Memory B cell (primary cell): Measurements from ENCODE around the gene ARHGAP30.
A peak's percentile ranks its signal among the peaks of the same experiment; 100 is the strongest.
"Not testable (repeated sequence)": the region's sequence is repeated elsewhere in the genome, so short reads cannot be mapped to it uniquely, and the experiment has no call there.

Experiments used
- ATAC-seq: fragments of 150-1000 bp; cut with Tn5 transposase; 2 replicates; pipeline ENCODE4 v1.10.0; 2021; ENCODE audit warnings: low read depth, mild to moderate bottlenecking, moderate library complexity
- DNase-seq, 2 donors: peaks; one replicate each; pipeline ENCODE4 v3.0.0; 2022; ENCODE audit warnings: low spot score in 2 of 2
- H3K27ac Mint-ChIP-seq: one replicate; pipeline ENCODE4 v1.8.0; 2022; ENCODE audit warnings: mild to moderate bottlenecking, moderate library complexity, mixed read lengths
- H3K27me3 Mint-ChIP-seq: one replicate; pipeline ENCODE4 v1.8.0; 2022; ENCODE audit warnings: mixed read lengths
- H3K36me3 Mint-ChIP-seq: one replicate; pipeline ENCODE4 v1.8.0; 2022; ENCODE audit warnings: mild to moderate bottlenecking, mixed read lengths
- H3K4me1 Mint-ChIP-seq: one replicate; pipeline ENCODE4 v1.8.0; 2022; ENCODE audit warnings: mixed read lengths
- H3K4me3 Mint-ChIP-seq: one replicate; pipeline ENCODE4 v1.8.0; 2022; ENCODE audit warnings: mild to moderate bottlenecking, moderate library complexity, mixed read lengths
- H3K9me3 Mint-ChIP-seq: one replicate; pipeline ENCODE4 v1.8.0; 2022; ENCODE audit warnings: mixed read lengths

Gene ARHGAP30, protein sequence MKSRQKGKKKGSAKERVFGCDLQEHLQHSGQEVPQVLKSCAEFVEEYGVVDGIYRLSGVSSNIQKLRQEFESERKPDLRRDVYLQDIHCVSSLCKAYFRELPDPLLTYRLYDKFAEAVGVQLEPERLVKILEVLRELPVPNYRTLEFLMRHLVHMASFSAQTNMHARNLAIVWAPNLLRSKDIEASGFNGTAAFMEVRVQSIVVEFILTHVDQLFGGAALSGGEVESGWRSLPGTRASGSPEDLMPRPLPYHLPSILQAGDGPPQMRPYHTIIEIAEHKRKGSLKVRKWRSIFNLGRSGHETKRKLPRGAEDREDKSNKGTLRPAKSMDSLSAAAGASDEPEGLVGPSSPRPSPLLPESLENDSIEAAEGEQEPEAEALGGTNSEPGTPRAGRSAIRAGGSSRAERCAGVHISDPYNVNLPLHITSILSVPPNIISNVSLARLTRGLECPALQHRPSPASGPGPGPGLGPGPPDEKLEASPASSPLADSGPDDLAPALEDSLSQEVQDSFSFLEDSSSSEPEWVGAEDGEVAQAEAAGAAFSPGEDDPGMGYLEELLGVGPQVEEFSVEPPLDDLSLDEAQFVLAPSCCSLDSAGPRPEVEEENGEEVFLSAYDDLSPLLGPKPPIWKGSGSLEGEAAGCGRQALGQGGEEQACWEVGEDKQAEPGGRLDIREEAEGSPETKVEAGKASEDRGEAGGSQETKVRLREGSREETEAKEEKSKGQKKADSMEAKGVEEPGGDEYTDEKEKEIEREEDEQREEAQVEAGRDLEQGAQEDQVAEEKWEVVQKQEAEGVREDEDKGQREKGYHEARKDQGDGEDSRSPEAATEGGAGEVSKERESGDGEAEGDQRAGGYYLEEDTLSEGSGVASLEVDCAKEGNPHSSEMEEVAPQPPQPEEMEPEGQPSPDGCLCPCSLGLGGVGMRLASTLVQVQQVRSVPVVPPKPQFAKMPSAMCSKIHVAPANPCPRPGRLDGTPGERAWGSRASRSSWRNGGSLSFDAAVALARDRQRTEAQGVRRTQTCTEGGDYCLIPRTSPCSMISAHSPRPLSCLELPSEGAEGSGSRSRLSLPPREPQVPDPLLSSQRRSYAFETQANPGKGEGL

DNA sequence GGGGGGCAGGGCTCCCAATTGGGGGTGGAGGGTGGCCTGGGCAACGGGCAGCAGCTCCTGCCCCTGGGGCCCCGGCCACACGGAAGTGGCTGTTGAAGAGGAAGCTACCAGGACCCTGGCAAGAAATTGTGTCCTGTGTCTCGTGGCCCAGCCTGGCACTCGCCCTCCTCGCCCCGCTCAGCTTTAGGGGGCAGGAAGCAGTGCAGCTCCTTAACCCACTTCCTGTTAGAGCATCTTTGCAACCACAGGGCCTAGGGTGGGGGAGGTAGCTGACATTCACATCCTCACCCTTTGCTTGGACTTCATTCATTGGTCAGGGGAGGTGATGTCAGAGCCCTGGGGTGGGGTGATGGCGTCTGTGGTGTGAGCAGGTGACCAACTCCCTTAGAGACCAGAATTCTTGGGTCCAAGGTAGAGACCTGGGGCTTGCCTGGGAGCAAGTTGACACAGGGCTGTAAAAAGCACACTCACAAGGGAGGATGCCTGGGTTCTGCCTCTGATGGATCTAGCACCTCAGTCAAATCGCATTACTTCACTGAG, at the start of gene ARHGAP30:
ARHGAP30 (minus strand) TSS at position 161 of the 540 bp plus-strand sequence. CDS start 267 bp downstream, outside the sequence.
- Mint-ChIP-seq H3K27ac (peak within 1 kb of the TSS; percentile 95), H3K4me1 (peaks cover 43% of the 10 kb centered on the region), H3K27me3 (no peaks in the 10 kb centered on the region), H3K9me3 (no peaks in the 10 kb centered on the region), H3K36me3 (peaks cover 13% of the 10 kb centered on the region), H3K4me3 (peak within 1 kb of the TSS; percentile 98)
- peak; percentile 81 for ATAC-seq
- peak; percentile 67 to 80 for DNase-seq

GRCh38 chr1:161117759-161118581, 48.3 kb upstream of the ARHGAP30 start, which contains the start of the genes NIT1 and PFDN2:
NIT1 (plus strand) TSS chr1:161118105; CDS start chr1:161118177, 72 bp downstream.
PFDN2 (minus strand) TSS chr1:161118037; CDS start chr1:161118026, 11 bp downstream.
- peak within 1 kb of the TSS; percentile 87 for H3K27ac Mint-ChIP-seq
- ATAC-seq (peak; percentile 81), DNase-seq (peak; percentile 74 to 86)
- H3K36me3 Mint-ChIP-seq = peaks cover 11% of the 10 kb centered on the region
- peaks cover 49% of the 10 kb centered on the region for H3K4me1 Mint-ChIP-seq
- peak within 1 kb of the TSS; percentile 98 for H3K4me3 Mint-ChIP-seq
- no peaks in the 10 kb centered on the region for H3K9me3 Mint-ChIP-seq
- H3K27me3 Mint-ChIP-seq = no peaks in the 10 kb centered on the region

- H3K9me3 Mint-ChIP-seq, H3K36me3 Mint-ChIP-seq, ATAC-seq, DNase-seq, H3K27ac Mint-ChIP-seq, H3K27me3 Mint-ChIP-seq: not testable (repeated sequence)
- Mint-ChIP-seq H3K4me3 (peak overlapping the region; percentile 32), H3K4me1 (peaks cover 49% of the 10 kb centered on the region)
These were observed 46.3 kb upstream of the ARHGAP30 start for GRCh38 chr1:161115961-161116360.

- H3K36me3 Mint-ChIP-seq = peaks cover 7% of the 10 kb centered on the region
- no peaks in the 10 kb centered on the region for H3K27me3 Mint-ChIP-seq
- H3K4me1 Mint-ChIP-seq = peaks cover 47% of the 10 kb centered on the region
- no peak for ATAC-seq
- no peak overlapping the region for H3K4me3 Mint-ChIP-seq
- peak overlapping the region; percentile 59 for H3K27ac Mint-ChIP-seq
- H3K9me3 Mint-ChIP-seq = no peaks in the 10 kb centered on the region
- no peak for DNase-seq
These were observed 45.5 kb upstream of the ARHGAP30 start for GRCh38 chr1:161115132-161115711.

GRCh38 chr1:161114556-161114955, 44.9 kb upstream of the ARHGAP30 start:
- no peaks in the 10 kb centered on the region for H3K27me3 Mint-ChIP-seq

GRCh38 chr1:161113915-161114314, 44.2 kb upstream of the ARHGAP30 start:
- no peaks in the 10 kb centered on the region for H3K27me3 Mint-ChIP-seq
- peaks cover 7% of the 10 kb centered on the region for H3K36me3 Mint-ChIP-seq
- H3K4me1 Mint-ChIP-seq = peaks cover 40% of the 10 kb centered on the region
- no peak overlapping the region for H3K4me3 Mint-ChIP-seq
- no peak overlapping the region for H3K27ac Mint-ChIP-seq
- no peak for ATAC-seq
- H3K9me3 Mint-ChIP-seq = no peaks in the 10 kb centered on the region
- no peak for DNase-seq

More at GRCh38 chr1:161114556-161114955, 44.9 kb upstream of the ARHGAP30 start:
- Mint-ChIP-seq H3K9me3 (no peaks in the 10 kb centered on the region), H3K4me1 (peaks cover 43% of the 10 kb centered on the region), H3K36me3 (peaks cover 7% of the 10 kb centered on the region), H3K27ac (no peak overlapping the region), H3K4me3 (no peak overlapping the region)
- DNase-seq (no peak), ATAC-seq (no peak)

DNA sequence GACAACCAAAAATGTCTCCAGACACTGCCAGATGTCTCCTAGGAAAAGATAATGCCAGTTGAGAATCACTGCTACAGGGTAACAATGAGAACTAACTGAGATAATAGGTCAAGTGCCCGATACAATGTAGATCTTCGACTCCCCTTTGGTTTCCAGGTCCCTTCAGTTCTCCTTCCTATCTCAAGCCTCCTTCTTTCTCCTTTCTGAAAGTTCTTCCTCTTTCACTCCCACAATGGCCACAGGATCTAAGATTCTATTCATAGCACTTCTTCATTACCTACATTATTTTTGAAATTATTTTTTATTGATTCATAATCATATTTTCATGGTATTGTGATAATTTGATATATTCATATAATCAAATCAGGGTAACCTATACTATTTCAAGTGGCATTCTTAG, 41.8 kb upstream of the ARHGAP30 start:
- Mint-ChIP-seq H3K4me1 (peaks cover 35% of the 10 kb centered on the region), H3K27ac (no peak overlapping the region), H3K27me3 (no peaks in the 10 kb centered on the region), H3K4me3 (no peak overlapping the region), H3K9me3 (no peaks in the 10 kb centered on the region), H3K36me3 (peaks cover 9% of the 10 kb centered on the region)
- no peak for DNase-seq
- ATAC-seq = no peak

DNA sequence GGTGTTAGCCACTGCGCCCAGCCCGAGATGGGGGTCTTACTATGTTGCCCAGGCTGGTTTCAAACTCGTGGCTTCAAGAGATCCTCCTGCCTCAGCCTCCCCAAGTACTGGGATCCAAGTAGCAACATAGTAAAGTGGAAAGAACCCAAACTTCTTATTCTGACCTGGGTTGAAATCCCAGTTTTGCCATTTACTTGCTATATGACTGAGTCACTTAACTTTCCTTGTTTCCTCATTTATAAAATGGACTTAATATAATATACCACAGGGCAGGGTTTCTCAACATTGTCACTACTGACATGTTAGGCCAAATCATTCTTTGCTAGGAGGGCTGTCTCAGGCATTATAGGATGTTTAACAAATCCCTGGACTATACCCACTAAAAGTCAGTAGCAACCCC, 41.4 kb upstream of the ARHGAP30 start:
- Mint-ChIP-seq H3K4me3 (no peak overlapping the region), H3K27ac (no peak overlapping the region), H3K9me3 (no peaks in the 10 kb centered on the region), H3K4me1 (peaks cover 32% of the 10 kb centered on the region), H3K36me3 (peaks cover 9% of the 10 kb centered on the region), H3K27me3 (no peaks in the 10 kb centered on the region)
- ATAC-seq (no peak), DNase-seq (no peak)

- Mint-ChIP-seq H3K4me1 (peaks cover 11% of the 10 kb centered on the region), H3K36me3 (peaks cover 9% of the 10 kb centered on the region), H3K27ac (no peak overlapping the region), H3K27me3 (no peaks in the 10 kb centered on the region), H3K9me3 (no peaks in the 10 kb centered on the region), H3K4me3 (no peak overlapping the region)
- ATAC-seq (no peak), DNase-seq (no peak)
These were observed 36.7 kb upstream of the ARHGAP30 start for GRCh38 chr1:161106431-161106830.

DNA sequence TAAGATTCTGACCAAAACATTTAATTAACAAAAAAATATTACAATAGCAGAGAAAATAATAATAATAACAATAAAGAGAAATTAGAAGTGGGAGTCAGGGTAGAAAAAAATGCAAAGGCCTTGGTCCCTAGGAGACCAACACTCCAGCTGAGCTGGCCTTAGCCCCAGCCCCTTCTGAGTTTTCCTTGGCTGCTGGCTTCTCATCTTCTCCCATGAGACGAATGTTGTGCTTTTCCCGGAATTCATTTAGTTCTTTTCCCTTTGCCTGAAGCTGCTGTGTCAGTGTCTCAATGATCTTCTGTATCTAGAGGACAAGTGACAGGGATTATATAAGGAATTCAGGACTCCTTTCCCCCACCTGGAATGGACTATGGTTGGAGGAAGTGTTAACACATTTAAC, 30.9 kb upstream of the ARHGAP30 start:
- Mint-ChIP-seq H3K36me3 (peaks cover 5% of the 10 kb centered on the region), H3K4me1 (peaks cover 33% of the 10 kb centered on the region), H3K4me3 (no peak overlapping the region), H3K9me3 (no peaks in the 10 kb centered on the region), H3K27ac (no peak overlapping the region), H3K27me3 (no peaks in the 10 kb centered on the region)
- DNase-seq (no peak), ATAC-seq (no peak)

DNA sequence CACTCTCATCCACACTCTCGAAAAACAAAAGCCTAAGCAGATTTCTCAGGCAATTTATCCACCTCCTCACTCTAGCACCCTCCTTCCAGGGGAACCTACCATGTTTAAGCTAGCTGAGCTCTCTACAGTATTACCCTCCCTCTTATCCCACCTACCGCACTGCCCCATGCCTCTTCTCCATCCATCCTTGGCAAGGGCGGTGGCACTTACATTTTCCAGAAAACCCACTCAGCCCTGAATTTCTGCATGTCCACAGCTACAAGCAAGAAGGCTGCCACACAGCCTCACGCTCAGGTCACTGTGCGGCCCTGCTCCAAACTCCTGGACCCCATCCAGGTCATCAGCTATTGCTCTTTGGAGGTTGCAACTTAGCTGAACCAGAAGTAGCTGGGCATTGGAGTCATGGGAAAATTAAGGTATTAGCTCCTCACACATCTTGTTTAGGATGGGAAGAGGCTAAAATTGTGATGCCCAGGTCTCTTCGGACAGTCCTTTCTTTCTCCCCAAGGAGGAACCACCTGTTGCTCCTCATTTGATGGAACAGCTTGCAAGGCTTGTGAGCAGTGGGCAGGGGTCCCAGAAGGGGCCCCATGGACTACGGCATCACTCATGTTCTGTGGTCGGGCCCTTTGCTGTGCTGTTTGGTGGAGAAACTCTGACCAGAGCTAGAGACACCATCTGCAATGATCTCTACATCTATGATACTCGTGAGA, 29.6 kb upstream of the ARHGAP30 start:
- peak overlapping the region; percentile 24 for H3K27ac Mint-ChIP-seq
- H3K9me3 Mint-ChIP-seq = no peaks in the 10 kb centered on the region
- H3K4me1 Mint-ChIP-seq = peaks cover 31% of the 10 kb centered on the region
- H3K36me3 Mint-ChIP-seq = peaks cover 3% of the 10 kb centered on the region
- peak overlapping the region; percentile 92 for H3K4me3 Mint-ChIP-seq
- ATAC-seq = no peak
- DNase-seq = no peak
- no peaks in the 10 kb centered on the region for H3K27me3 Mint-ChIP-seq
